RPMI8226 (cell line): ENCODE results near the gene GEMIN4.
"Not testable (repeated sequence)": the region's sequence is repeated elsewhere in the genome, so short reads cannot be mapped to it uniquely, and the experiment has no call there.

Source experiments
- DNase-seq: peaks from one replicate; pipeline ENCODE4 v3.0.0-alpha.2; 2015

GEMIN4 gene

GRCh38 chr17:737561-738113 is 14.4 kb downstream of the GEMIN4 start:
- no peak for DNase-seq

DNA sequence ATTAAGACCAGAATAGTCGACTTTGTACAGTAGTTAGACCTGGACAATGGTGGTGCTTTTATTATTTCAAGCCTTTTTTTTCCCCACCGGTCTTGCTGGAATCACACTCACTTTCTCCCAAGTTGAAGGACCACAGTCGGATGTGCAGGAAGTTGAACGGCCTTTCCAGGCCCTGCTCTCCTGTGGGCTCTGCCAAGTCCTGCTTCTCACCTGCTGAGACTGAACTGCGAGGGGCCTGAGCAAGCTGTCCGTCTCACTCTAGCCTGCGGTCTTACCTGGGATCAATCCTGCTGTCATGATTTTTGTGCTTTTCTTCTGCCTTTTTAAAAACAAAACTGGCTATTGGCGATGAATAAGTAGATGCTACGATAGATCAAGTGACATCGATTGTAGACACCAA is 18.3 kb downstream of the GEMIN4 start:
- no peak for DNase-seq

DNA sequence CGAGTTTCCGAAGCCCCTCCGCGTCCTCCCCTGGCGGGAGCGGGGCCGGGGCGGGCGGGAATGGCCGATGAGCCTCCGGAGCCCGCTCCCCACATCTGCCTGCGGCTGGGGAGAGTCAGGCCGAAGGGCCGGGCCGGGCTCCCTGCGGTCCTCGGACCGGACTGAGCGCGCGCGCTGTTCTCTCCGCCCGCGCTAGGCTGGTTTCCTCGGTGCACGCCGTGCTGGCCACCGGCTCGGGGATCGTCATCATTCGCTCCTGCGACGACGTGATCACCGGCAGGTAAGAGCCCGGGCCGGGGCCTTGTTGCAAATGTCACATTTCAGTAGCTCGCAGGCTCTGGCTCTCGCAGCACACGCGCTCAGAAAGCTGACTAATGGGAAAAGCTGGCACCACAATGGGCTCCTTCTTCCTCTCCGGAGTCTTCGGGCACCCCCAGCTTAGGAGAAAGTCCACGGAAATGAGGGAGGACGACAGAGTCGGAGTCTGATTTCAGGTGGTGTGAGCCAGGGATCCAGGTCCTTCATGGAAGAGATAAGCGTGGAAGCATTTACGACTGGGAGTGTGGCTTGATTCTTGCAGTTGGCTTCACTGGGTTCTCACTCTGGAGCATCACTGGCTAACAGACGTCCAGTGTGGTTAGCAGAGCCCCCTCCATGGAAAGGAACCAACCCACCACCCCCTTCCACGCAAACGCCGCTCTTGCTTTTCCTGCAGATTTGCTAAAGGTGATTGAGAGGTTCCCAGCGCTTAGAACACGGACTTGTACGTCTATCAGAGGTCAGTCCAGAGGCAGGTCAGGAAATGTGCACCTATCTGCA is 19.0 kb downstream of the GEMIN4 start:
- DNase-seq: no peak

GRCh38 chr17:732067-732901 is 19.8 kb downstream of the GEMIN4 start, which contains the start of gene TLCD3A:
TLCD3A (plus strand) TSS chr17:732596; CDS start chr17:732648, 52 bp downstream.
- peak; percentile 19 for DNase-seq

DNA sequence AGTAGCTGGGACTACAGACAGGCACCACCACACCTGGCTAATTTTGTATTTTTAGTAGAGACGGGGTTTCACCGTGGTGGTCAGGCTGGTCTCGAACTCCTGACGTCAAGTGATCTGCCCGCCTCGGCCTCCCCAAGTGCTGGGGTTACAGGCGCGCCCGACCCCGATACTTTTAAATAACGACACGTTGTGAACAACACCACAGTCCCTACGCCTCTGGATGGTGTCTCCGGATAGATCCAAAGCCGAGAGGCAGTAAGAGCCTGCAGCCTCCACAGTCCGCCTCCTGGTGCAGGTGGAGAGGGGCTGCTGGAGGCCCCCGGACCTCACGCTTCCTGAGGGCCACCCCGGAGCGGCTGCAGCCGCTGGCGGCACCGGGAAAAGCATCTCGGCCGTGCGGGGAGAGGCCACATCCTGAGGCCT is 20.4 kb downstream of the GEMIN4 start:
- no peak for DNase-seq

GRCh38 chr17:728911-729310 is 23.2 kb downstream of the GEMIN4 start:
- no peak for DNase-seq

GRCh38 chr17:726271-726919 is 25.7 kb downstream of the GEMIN4 start:
- DNase-seq: no peak

GRCh38 chr17:725746-726145 is 26.3 kb downstream of the GEMIN4 start:
- no peak for DNase-seq

DNA sequence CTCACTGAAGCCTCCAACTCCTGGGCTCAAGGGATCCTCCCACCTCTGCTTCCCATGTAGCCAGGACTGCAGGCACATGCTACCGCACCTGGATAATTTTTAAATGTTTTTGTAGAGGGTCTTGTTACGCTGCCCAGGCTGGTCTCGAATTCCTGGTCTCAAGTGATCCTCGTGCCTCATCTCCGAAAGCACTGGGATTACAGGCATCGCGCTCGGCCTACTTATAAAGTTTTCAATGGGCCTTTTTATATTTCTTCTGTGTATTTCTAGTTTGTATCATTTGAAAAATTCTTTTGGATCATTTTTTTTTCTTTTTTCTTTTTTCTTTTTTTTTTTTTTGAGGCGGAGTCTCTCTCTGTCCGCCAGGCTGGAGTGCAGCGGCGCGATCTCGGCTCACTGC is 27.0 kb downstream of the GEMIN4 start:
- no peak for DNase-seq

DNA sequence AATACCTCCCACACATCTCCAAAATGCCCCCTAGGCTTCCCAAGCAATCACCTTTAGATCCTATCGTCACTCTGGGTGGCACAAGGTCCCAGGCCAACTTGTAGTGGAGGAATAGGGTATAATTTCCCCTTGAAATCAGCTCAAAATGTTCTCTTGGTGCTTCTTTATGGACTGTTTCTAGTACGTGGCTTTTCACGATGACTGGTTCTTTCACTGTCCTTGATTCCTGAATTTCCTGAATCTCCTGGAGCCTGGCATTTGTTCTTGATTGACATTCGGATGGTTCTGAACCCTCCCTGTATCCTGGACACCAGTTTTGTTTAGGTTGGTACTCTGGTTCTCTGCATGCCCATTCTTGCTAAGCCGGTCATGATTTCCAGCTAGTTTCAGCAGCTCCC is 30.5 kb downstream of the GEMIN4 start:
- DNase-seq: no peak

GRCh38 chr17:720706-721539 is 31.1 kb downstream of the GEMIN4 start:
- DNase-seq: no peak

DNA sequence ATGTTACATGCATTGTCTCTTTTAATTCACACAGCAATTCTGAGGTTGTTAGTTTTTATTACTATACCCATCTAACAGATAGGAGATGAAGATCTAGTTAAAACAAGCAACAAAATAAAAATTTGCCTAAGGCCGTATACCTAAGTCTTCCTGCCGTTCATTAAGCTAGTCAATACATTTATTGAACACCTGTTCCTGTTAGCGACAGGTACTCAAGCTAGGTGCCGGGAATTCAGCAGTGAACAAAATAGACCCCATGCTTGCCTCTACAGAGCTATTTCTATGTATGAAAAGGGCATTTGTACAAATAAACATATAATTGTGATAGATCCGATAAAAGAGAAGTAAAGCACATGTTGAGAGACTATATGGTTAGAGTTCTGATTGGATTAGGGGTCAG is 34.0 kb downstream of the GEMIN4 start:
- no peak for DNase-seq

DNA sequence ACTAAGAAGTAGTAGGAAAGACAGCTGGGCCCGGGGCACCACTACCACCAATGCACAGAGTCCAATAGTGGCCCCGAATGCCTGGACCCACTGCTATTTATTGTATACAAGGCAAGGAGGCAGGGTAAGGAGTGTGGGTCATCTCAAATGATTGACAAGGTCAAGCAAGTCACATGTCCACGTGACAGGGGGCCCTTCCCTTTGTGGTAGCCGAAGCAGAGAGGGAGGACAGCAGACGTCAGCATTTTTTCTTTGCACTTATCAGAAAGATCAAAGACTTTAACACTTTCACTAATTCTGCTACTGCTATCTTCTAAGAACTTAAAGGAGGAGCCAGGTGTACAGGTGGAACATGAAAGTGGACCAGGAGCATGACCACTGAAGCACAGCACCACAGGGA is 43.9 kb downstream of the GEMIN4 start:
- DNase-seq: no peak

DNA sequence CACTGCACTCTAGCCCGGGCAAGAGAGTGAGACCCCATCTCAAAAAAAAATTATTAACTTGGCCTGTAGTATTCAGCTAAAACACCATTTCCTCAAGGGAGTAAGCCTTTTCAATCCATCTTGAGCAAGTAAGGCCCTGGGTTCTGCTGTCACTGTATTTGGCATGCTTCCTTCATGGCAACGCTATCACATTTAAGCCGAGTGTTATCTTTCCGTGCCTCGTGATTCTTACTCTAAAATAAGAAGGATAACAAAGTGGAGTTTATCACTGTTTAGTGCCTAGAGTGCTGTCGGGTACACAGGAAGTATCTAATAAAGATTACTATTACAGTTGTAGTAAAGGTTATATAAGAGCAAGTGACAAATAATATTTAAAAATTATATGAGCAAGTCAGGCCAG is 46.2 kb downstream of the GEMIN4 start:
- no peak for DNase-seq

- DNase-seq: no peak
Observed at GRCh38 chr17:705011-705410, 47.1 kb downstream of the GEMIN4 start.

GRCh38 chr17:704111-704864 is 47.8 kb downstream of the GEMIN4 start:
- DNase-seq: no peak

DNA sequence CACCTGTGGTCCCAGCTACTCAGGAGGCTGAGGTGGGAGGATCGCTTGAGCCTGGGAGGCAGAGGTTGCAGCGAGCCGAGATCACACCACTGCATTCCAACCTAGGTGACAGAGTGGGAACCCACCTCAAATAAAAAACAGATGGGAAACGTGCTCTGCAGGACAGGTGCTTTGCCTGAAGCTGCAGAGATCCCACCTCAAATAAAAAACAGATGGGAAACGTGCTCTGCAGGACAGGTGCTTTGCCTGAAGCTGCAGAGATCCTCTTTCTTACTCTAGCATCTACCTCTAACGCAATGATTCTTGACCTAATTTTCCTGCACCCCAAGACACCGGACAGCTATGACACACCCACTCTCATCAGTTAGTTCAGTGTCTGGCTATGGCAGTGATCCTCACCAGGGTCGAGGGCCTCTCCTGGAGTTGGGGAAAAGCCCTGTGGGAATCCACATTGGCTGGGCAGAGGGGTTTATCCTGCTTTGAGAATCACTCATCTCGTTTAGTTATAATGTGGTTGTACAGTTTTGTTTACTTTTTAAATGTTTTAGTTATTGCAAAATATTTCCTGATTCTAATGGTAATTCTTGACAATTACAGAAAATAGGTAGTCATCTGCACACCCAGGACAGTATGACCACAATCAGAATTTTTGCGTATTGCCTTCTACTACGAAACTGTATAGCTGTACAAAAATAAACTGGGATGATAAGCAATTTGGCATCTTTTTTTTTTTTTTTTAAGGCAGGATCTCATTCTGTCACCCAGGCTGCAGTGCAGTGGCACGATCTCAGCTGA is 48.8 kb downstream of the GEMIN4 start:
- no peak for DNase-seq

DNA sequence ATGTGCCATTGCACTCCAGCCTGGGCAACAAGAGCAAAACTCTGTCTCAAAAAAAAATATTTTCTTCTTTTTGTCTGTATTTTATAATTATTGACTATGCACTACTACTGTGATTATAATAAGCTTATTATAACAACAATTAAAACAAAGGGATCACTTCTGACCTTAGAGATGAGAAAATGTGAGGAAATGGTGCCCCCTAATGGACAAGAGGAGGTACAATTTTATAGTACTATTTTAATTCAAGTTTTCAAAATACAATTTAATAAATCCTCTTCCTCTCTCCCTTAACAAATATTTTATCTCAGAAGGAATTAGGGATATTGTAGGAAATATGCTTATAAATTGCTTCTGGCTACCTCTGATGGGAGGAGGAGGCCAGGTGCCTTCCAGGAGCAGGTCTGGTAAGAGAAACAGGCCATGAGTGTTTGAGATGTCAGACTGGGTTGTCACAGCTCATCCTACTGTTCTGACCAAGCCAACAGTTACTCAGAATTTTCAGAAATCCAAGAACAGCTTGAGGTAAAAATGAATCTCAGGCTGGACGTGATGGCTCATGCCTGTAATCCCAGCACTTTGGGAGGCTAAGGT is 51.5 kb downstream of the GEMIN4 start:
- peak; percentile 37 for DNase-seq

GRCh38 chr17:699345-699744 is 52.7 kb downstream of the GEMIN4 start:
- no peak for DNase-seq

DNA sequence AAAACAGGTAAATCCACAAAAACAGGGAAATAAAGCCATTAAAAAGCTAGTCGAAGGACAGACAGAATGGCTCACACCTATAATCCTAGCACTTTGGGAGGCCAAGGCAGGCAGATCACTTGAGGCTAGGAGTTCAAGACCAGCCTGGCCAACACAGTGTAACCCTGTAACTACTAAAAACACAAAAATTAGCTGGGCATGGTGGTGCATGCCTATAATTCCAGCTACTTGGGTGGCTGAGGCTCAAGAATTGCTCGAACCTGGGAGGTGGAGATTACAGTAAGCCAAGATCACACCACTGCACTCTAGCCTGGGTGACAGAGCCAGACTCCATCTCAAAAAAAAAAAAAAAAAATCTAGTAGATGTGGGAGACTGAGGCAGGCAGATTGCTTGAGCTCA is 54.0 kb downstream of the GEMIN4 start:
- DNase-seq: not testable (repeated sequence)
